GM19452 (cell line): ENCODE results near the gene DNAJC10.
"Not testable (repeated sequence)": the region's sequence is repeated elsewhere in the genome, so short reads cannot be mapped to it uniquely, and the experiment has no call there.

Experiments
- ATAC-seq: cut with Tn5 transposase; IDR thresholded peaks from one replicate; pipeline ENCODE4 v1.9.1; 2021; ENCODE audit not compliant: unreplicated experiment

DNAJC10 gene

GRCh38 chr2:182715892-182716649 lies at the start of gene DNAJC10:
Gene DNAJC10, plus strand, starts transcription at chr2:182716257. Its CDS starts 1,830 bp downstream, at chr2:182718087.
- ATAC-seq, result peak; percentile 84

- ATAC-seq, result peak; percentile 91
Observed at GRCh38 chr2:182666674-182667314, 49.3 kb upstream of the DNAJC10 start.

- peak; percentile 16 for ATAC-seq
Observed at GRCh38 chr2:182667315-182667695, 48.8 kb upstream of the DNAJC10 start.

GRCh38 chr2:182668671-182669070 lies 47.4 kb upstream of the DNAJC10 start:
- ATAC-seq, result no peak

GRCh38 chr2:182672466-182673165 lies 43.4 kb upstream of the DNAJC10 start:
- ATAC-seq, result no peak

- ATAC-seq, result no peak
Observed at GRCh38 chr2:182680837-182681236, 35.2 kb upstream of the DNAJC10 start.

GRCh38 chr2:182682210-182682609 lies 33.8 kb upstream of the DNAJC10 start:
- no peak for ATAC-seq

- no peak for ATAC-seq
Observed at GRCh38 chr2:182685559-182685958, 30.5 kb upstream of the DNAJC10 start.

- ATAC-seq, result not testable (repeated sequence)
Observed at GRCh38 chr2:182686763-182687162, 29.3 kb upstream of the DNAJC10 start.

- ATAC-seq, result no peak
Observed at GRCh38 chr2:182694189-182694588, 21.9 kb upstream of the DNAJC10 start.

- no peak for ATAC-seq
Observed at GRCh38 chr2:182695776-182696175, 20.3 kb upstream of the DNAJC10 start.

GRCh38 chr2:182698671-182699070 lies 17.4 kb upstream of the DNAJC10 start:
- no peak for ATAC-seq

GRCh38 chr2:182705761-182706160 lies 10.3 kb upstream of the DNAJC10 start:
- ATAC-seq, result no peak

GRCh38 chr2:182706751-182707150 lies 9.3 kb upstream of the DNAJC10 start:
- ATAC-seq, result no peak

- no peak for ATAC-seq
Observed at GRCh38 chr2:182713601-182714000, 2.5 kb upstream of the DNAJC10 start.

- ATAC-seq, result no peak
Observed at GRCh38 chr2:182715121-182715891, 751 bp upstream of the DNAJC10 start.

- ATAC-seq, result no peak
Observed at GRCh38 chr2:182716650-182716979, 558 bp downstream of the DNAJC10 start.

- ATAC-seq, result peak; percentile 37
Observed at GRCh38 chr2:182717416-182717815, 1.4 kb downstream of the DNAJC10 start.

GRCh38 chr2:182717816-182718215 lies 1.8 kb downstream of the DNAJC10 start:
- ATAC-seq, result no peak

GRCh38 chr2:182718459-182718858 lies 2.4 kb downstream of the DNAJC10 start:
- no peak for ATAC-seq

GRCh38 chr2:182719116-182719515 lies 3.1 kb downstream of the DNAJC10 start:
- ATAC-seq, result not testable (repeated sequence)
